Measurements from ENCODE around the gene CLDN10.
A peak's percentile ranks its signal among the peaks of the same experiment; 100 is the strongest.

CLDN10 gene

DNA sequence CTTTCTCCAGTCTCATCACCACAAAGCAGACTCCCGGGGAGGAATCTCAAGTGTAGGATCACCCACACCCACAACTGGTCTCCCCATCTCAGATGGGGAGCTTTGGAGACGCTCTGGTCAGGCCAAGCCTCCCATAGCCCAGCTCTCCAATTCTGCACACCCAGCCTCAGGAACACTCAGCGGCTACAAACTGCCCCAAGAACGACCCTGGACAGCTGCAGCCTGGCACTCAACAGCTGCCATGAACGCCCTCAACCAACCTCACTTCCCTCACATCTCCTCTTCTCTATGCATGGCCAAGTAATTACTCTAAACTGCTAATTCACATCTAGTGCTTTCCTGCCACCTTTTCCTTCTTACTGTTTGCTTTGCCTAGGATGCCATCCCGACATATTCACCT lies 49.4 kb downstream of the CLDN10 start:
- DNase-seq (ENCODE audit: low spot score), result no peak

- no peak for DNase-seq (ENCODE audit: low spot score)
These were observed 51.5 kb downstream of the CLDN10 start for GRCh38 chr13:95603887-95604555.

DNA sequence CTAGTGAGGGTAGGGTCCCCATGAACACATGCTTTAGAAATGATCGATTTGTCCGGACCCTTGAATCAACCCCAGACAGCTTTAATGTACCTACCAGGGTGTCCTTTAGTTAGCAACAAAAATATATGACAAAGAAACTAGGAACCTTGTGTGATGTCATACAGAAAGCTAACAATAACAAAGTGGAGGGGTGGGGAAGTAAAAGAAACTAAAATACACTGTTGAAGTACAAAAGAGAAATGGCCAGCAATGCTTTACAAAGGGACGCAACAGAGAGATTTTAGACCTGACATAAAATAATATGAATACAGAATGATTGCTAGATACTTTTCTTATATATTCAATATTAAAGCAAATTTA lies 52.0 kb downstream of the CLDN10 start:
- DNase-seq (ENCODE audit: low spot score), result no peak

GRCh38 chr13:95605448-95606125 lies 53.1 kb downstream of the CLDN10 start:
- no peak for DNase-seq (ENCODE audit: low spot score)

GRCh38 chr13:95607366-95607765 lies 54.8 kb downstream of the CLDN10 start:
- no peak for DNase-seq (ENCODE audit: low spot score)

DNA sequence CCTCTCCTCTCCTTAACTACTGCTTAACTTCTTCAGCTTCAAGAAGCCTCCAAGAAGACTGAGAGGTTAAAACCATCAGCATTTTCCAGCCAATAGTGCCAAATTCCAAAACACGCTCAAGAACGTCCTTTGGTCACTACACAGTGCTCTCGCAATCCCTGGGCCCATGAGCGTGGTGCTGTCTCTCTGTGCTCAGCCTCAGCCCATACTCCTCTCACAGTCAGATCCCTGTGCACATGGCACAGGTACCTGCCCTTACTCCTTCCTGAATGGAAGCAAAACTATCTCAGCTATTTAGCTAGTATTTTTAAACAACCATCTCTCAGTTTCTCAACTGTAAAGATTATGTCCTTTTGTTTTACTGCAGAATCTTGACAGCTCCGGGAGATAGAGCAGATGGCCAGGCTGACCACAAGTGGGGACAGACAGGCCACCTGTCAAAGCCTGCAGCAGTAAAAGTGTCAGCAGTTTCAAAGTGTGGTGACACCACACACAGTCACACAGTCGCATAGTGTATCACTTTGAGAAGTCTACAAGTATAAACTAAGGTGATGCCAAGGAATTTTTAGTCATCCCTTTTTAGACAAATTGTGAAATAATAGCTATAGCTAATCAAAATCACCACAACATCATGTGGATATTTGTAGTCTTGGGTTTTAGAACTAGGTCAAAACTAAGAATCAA lies 56.3 kb downstream of the CLDN10 start:
- no peak for DNase-seq (ENCODE audit: low spot score)

- no peak for DNase-seq (ENCODE audit: low spot score)
These were observed 62.2 kb downstream of the CLDN10 start for GRCh38 chr13:95614641-95615245.

DNA sequence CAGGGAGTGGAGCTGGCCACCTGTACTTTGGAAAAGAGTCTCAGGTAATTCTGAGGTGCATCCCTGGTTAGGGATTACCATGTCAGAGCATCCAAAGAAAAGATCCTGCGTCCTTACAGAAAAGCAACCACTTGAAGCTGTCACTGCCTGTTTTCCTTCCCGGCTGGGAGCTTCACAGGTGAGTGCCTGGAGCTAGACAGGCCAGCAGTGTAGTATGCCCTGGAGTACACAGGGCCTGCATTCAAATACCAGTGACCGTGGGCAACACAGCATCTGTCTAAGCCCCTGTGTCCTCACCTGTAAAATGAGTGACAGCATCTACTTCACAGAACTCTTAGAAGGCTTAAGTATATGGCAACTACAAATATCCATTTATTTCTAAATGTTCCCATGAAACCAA lies 63.0 kb downstream of the CLDN10 start:
- no peak for DNase-seq (ENCODE audit: low spot score)

DNA sequence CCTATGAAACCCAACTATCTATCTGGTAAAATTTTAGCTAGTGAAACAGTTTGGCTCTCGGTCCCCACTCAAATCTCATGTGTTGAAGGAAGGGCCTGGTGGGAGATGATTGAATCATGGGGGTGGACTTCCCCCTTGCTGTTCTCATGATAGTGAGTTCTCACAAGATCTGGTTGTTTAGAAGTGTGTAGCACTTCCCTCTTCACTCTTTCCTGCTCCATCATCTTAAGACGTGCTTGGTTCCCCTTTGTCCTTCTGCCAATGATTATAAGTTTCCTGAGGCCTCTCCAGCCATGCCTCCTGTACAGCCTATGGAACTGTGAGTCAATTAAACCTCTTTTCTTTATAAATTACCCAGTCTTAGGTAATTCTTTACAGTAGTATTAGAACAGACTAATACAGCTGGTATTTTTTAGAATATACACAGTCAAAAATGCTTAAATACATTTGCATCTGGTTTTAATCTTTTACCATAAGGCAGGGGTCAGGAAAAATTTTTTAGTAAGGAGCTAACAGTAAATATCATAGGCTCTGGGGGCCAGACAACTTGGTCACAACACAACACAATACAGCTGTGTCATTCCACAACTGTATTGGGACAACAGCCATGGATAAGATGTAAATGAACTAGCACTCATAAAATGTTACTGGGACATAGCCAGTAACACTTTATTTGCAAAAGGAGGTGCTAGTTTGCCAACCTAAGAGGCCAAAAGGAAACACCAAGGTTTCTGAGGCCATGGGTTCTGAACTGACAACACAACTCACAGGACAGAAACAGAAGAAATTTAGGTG lies 67.7 kb downstream of the CLDN10 start:
- no peak for DNase-seq (ENCODE audit: low spot score)

DNA sequence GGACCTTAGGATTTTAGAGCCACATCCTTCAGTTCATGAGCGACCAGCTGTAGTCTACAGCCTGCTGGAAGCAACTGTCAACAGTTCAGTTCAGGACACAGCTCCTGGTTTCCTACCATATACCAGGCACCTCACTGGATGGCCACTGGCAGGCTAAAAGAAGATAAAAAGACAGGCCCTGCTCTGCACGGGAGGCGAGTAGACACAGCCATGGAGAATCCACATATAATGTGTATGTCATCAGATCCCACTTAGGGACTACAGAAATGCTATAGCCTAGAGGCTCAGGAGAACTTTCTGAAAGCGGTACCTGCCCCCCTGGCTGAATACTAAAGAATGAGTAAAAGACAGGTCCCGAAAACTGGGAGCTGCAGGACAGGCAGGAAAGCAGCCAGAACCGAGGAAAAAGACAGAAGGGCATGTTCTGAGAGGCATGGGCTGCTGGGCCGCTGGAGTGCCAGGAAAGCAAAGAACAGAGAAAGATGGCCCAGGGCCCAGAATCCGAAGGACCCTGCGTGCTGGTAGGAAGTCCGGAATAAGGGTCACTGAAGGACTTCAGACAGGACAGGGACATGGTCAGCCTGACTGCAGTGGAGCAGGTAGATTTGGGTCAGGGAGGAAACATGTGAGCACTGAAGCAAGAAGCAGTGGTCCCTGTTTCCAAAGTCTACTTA lies 68.4 kb downstream of the CLDN10 start:
- DNase-seq (ENCODE audit: low spot score), result no peak

DNA sequence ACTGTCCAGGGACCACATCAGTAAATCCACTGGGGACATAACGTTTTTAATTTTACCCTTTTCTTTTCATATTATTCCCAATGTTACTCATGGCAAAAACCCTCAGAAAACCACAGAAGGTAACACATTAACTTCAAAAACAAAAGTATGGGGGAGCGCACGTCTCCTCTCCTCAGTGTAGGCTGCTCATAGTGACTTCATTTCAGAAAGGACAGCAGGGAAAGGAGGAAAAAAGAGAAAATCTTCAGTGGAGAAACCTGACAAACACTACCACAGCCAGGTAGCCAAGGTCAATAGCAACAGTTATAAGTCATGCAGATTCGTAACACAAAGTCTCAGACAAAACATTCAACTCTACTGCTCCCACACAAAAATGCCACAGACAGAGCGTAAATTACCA lies 70.6 kb downstream of the CLDN10 start:
- no peak for DNase-seq (ENCODE audit: low spot score)

DNA sequence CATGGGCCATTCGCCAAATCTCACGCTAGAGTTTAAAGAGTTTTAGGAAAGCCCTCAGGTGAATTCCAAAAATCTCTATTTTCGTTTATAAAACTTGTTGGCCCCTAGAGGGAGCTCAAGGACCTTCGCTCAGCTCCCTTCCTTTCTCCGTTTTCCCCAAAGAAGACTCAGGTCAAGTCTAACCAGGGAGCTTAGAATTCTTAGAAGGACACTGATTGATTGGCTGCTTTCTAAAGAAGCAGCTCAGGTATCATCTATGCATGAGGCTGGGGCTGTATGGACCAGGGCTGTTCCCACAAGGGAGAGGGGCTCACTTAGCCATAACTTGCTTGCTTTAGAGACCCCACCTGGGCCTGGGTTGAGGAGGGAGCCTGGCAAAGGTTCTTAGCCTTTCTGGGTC lies 71.5 kb downstream of the CLDN10 start:
- peak; percentile 34 for DNase-seq (ENCODE audit: low spot score)

DNA sequence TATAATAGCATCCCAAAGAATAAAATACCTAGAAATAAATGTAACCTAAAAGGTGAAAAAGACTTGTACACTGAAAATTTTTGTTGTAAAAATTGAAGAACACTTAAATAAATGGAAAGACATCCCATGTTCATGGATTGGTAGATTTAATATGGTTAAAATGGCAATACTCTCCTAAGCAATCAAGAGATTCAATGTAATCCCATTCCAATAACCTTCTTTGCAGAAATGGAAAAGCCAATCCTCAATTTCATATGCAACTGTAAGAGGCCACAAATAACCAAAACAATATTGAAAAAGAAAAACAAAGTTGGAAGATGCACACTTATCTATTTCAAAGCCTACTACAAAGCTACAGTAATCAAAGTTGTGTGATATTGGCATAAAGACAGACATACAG lies 74.2 kb downstream of the CLDN10 start:
- no peak for DNase-seq (ENCODE audit: low spot score)

GRCh38 chr13:95627590-95627989 lies 75.1 kb downstream of the CLDN10 start:
- DNase-seq (ENCODE audit: low spot score), result no peak

- no peak for DNase-seq (ENCODE audit: low spot score)
These were observed 76.0 kb downstream of the CLDN10 start for GRCh38 chr13:95628488-95628887.

- no peak for DNase-seq (ENCODE audit: low spot score)
These were observed 76.6 kb downstream of the CLDN10 start for GRCh38 chr13:95629071-95629470.
